ENCODE results near the gene CASP10. TPM values are rescaled to one million over a fixed set of nuclear protein-coding genes. Genes with fewer than 3 reads are reported as not detected.
"Not testable (repeated sequence)": the region's sequence is repeated elsewhere in the genome, so short reads cannot be mapped to it uniquely, and the experiment has no call there.

Gene CASP10
- total RNA-seq, 1 donor from 2014 or later = 36.1 TPM

GRCh38 chr2:201154615-201155399, 28.1 kb upstream of the CASP10 start:
- DNase-seq (ENCODE audit: low read depth in 2 of 2) = no peak

- DNase-seq (ENCODE audit: low read depth in 2 of 2) = no peak
Observed at GRCh38 chr2:201156036-201156435, 26.9 kb upstream of the CASP10 start.

- no peak for DNase-seq (ENCODE audit: low read depth in 2 of 2)
Observed at GRCh38 chr2:201156640-201157039, 26.3 kb upstream of the CASP10 start.

GRCh38 chr2:201157694-201158093, 25.2 kb upstream of the CASP10 start:
- no peak for DNase-seq (ENCODE audit: low read depth in 2 of 2)

- DNase-seq (ENCODE audit: low read depth in 2 of 2) = peak; percentile 81 to 83
Observed at GRCh38 chr2:201158111-201158929, 24.6 kb upstream of the CASP10 start.

GRCh38 chr2:201164166-201164565, 18.8 kb upstream of the CASP10 start:
- DNase-seq (ENCODE audit: low read depth in 2 of 2) = no peak

- no peak for DNase-seq (ENCODE audit: low read depth in 2 of 2)
Observed at GRCh38 chr2:201167546-201167945, 15.4 kb upstream of the CASP10 start.

- not testable (repeated sequence) for DNase-seq (ENCODE audit: low read depth in 2 of 2)
Observed at GRCh38 chr2:201168496-201168895, 14.4 kb upstream of the CASP10 start.

GRCh38 chr2:201171259-201171814, 11.6 kb upstream of the CASP10 start:
- DNase-seq (ENCODE audit: low read depth in 2 of 2) = peak; percentile 85 to 87

- DNase-seq (ENCODE audit: low read depth in 2 of 2) = no peak
Observed at GRCh38 chr2:201172279-201172678, 10.7 kb upstream of the CASP10 start.

GRCh38 chr2:201174687-201175086, 8.3 kb upstream of the CASP10 start:
- no peak for DNase-seq (ENCODE audit: low read depth in 2 of 2)

GRCh38 chr2:201176081-201176481, 6.9 kb upstream of the CASP10 start:
- no peak for DNase-seq (ENCODE audit: low read depth in 2 of 2)

GRCh38 chr2:201180010-201180409, 2.9 kb upstream of the CASP10 start:
- peak in 1 of 2 donors; percentile 30 for DNase-seq (ENCODE audit: low read depth in 2 of 2)

- DNase-seq (ENCODE audit: low read depth in 2 of 2) = no peak
Observed at GRCh38 chr2:201183365-201183727, 405 bp downstream of the CASP10 start.

GRCh38 chr2:201183835-201184234, 894 bp downstream of the CASP10 start:
- peak in 1 of 2 donors; percentile 41 for DNase-seq (ENCODE audit: low read depth in 2 of 2)

- not testable (repeated sequence) for DNase-seq (ENCODE audit: low read depth in 2 of 2)
Observed at GRCh38 chr2:201184248-201184647, 1.3 kb downstream of the CASP10 start.

GRCh38 chr2:201185863-201186262, 2.9 kb downstream of the CASP10 start:
- no peak for DNase-seq (ENCODE audit: low read depth in 2 of 2)

- no peak for DNase-seq (ENCODE audit: low read depth in 2 of 2)
Observed at GRCh38 chr2:201186982-201187381, 4.0 kb downstream of the CASP10 start.

- no peak for DNase-seq (ENCODE audit: low read depth in 2 of 2)
Observed at GRCh38 chr2:201188449-201188848, 5.5 kb downstream of the CASP10 start.

- DNase-seq (ENCODE audit: low read depth in 2 of 2) = peak; percentile 83 to 89
Observed at GRCh38 chr2:201191132-201191875, 8.4 kb downstream of the CASP10 start.

- peak in 1 of 2 donors; percentile 21 for DNase-seq (ENCODE audit: low read depth in 2 of 2)
Observed at GRCh38 chr2:201194097-201194496, 11.2 kb downstream of the CASP10 start.

- DNase-seq (ENCODE audit: low read depth in 2 of 2) = no peak
Observed at GRCh38 chr2:201195331-201195730, 12.4 kb downstream of the CASP10 start.
